Osteocyte (in vitro differentiated cells): ENCODE results near the gene ZNF785. TPM values are rescaled to one million over a fixed set of nuclear protein-coding genes. Genes with fewer than 3 reads are reported as not detected.

Experiments used
- DNase-seq: peaks from one replicate; pipeline ENCODE4 v3.0.0; 2021; ENCODE audit warnings: mixed read lengths; ENCODE audit not compliant: unreplicated experiment; ENCODE audit errors: extremely low spot score
- H3K27ac Mint-ChIP-seq: one replicate; pipeline ENCODE4 v1.8.0; 2021; ENCODE audit warnings: mild to moderate bottlenecking, mixed read lengths; ENCODE audit not compliant: unreplicated experiment
- H3K27me3 Mint-ChIP-seq: one replicate; pipeline ENCODE4 v1.8.0; 2021; ENCODE audit warnings: mixed read lengths; ENCODE audit not compliant: unreplicated experiment
- H3K36me3 Mint-ChIP-seq: one replicate; pipeline ENCODE4 v1.8.0; 2021; ENCODE audit warnings: mixed read lengths; ENCODE audit not compliant: unreplicated experiment
- H3K4me1 Mint-ChIP-seq: one replicate; pipeline ENCODE4 v1.8.0; 2021; ENCODE audit warnings: mixed read lengths; ENCODE audit not compliant: unreplicated experiment
- H3K4me3 Mint-ChIP-seq: one replicate; pipeline ENCODE4 v1.8.0; 2021; ENCODE audit warnings: mild to moderate bottlenecking, moderate library complexity, mixed read lengths; ENCODE audit not compliant: unreplicated experiment
- H3K9me3 Mint-ChIP-seq: one replicate; pipeline ENCODE4 v1.8.0; 2021; ENCODE audit warnings: mixed read lengths; ENCODE audit not compliant: unreplicated experiment
- CTCF ChIP-seq: fragments of 200-600 bp; sonication (generic); IDR thresholded peaks from 2 replicates; pipeline ENCODE4 v1.5.0; 2021; ENCODE audit warnings: antibody characterized with exemption, mild to moderate bottlenecking, moderate library complexity
- total RNA-seq: library from RNA; stranded (reverse); gene quantifications from 2 replicates; pipeline ENCODE4 v1.2.1, GENCODE V29; 2021

The ZNF785 gene
- total RNA-seq, 1 donor from 2014 or later = 19.8 TPM

GRCh38 chr16:30533748-30534367, 51.6 kb downstream of the ZNF785 start:
- peak overlapping the region; percentile 72 for H3K27ac Mint-ChIP-seq
- H3K4me1 Mint-ChIP-seq = peaks cover 16% of the 10 kb centered on the region
- no peak for TF ChIP-seq CTCF
- H3K27me3 Mint-ChIP-seq = no peaks in the 10 kb centered on the region
- no peak for DNase-seq
- H3K9me3 Mint-ChIP-seq = no peaks in the 10 kb centered on the region
- peaks cover 3% of the 10 kb centered on the region for H3K36me3 Mint-ChIP-seq
- peak overlapping the region; percentile 83 for H3K4me3 Mint-ChIP-seq

- Mint-ChIP-seq H3K9me3 (no peaks in the 10 kb centered on the region), H3K4me3 (peak overlapping the region; percentile 45), H3K4me1 (peaks cover 16% of the 10 kb centered on the region), H3K27me3 (no peaks in the 10 kb centered on the region), H3K27ac (peak overlapping the region; percentile 47), H3K36me3 (peaks cover 3% of the 10 kb centered on the region)
- DNase-seq = no peak
- no peak for TF ChIP-seq CTCF
Observed at GRCh38 chr16:30533146-30533522, 52.4 kb downstream of the ZNF785 start.

GRCh38 chr16:30532285-30533145, 53.0 kb downstream of the ZNF785 start:
- no peak for TF ChIP-seq CTCF
- Mint-ChIP-seq H3K27me3 (no peaks in the 10 kb centered on the region), H3K9me3 (no peaks in the 10 kb centered on the region), H3K4me3 (peak overlapping the region; percentile 45), H3K4me1 (peaks cover 22% of the 10 kb centered on the region), H3K36me3 (peaks cover 3% of the 10 kb centered on the region), H3K27ac (peak overlapping the region; percentile 47)
- DNase-seq = no peak

Other genes with a start within 250 kb of the ZNF785 start
- 65.1 and 67.4 TPM in 2 replicates for gene CD2BP2, start 230.4 kb downstream of the ZNF785 start, total RNA-seq
- 47.0 and 49.0 TPM in 2 replicates for gene TBC1D10B, start 215.2 kb downstream of the ZNF785 start, total RNA-seq
- not detected in 2 replicates for gene MYL11, start 210.9 kb downstream of the ZNF785 start, total RNA-seq
- 1.5 and 2.0 TPM in 2 replicates for gene SEPTIN1, start 203.1 kb downstream of the ZNF785 start, total RNA-seq
- 12.7 and 13.2 TPM in 2 replicates for gene ZNF48, start 190.3 kb downstream of the ZNF785 start, total RNA-seq
- gene ZNF771, start 178.1 kb downstream of the ZNF785 start, total RNA-seq = 12.6 and 12.7 TPM in 2 replicates
- gene DCTPP1, start 155.7 kb downstream of the ZNF785 start, total RNA-seq = 26.8 and 30.3 TPM in 2 replicates
- 41.2 and 42.5 TPM in 2 replicates for gene SEPHS2, start 139.8 kb downstream of the ZNF785 start, total RNA-seq
- not detected in 2 replicates for gene ITGAL, start 113.0 kb downstream of the ZNF785 start, total RNA-seq
- gene ZNF768, start 59.1 kb downstream of the ZNF785 start, total RNA-seq = 36.4 and 37.1 TPM in 2 replicates
- 4.3 and 4.8 TPM in 2 replicates for gene ZNF747, start 50.8 kb downstream of the ZNF785 start, total RNA-seq
- 10.1 and 12.1 TPM in 2 replicates for gene ZNF764, start 27.3 kb downstream of the ZNF785 start, total RNA-seq
- gene ZNF688, start 14.0 kb downstream of the ZNF785 start, total RNA-seq = 10.9 and 11.3 TPM in 2 replicates
- 8.8 and 9.1 TPM in 2 replicates for gene ZNF689, start 24.7 kb upstream of the ZNF785 start, total RNA-seq
- 44.7 and 52.0 TPM in 2 replicates for gene PRR14, start 65.3 kb upstream of the ZNF785 start, total RNA-seq
- gene FBRS, start 72.7 kb upstream of the ZNF785 start, total RNA-seq = 66.5 and 67.4 TPM in 2 replicates
- 69.2 and 73.5 TPM in 2 replicates for gene SRCAP, start 113.5 kb upstream of the ZNF785 start, total RNA-seq
- gene PHKG2, start 162.7 kb upstream of the ZNF785 start, total RNA-seq = 28.6 and 31.1 TPM in 2 replicates
- 5.0 and 9.7 TPM in 2 replicates for gene CFAP119, start 176.4 kb upstream of the ZNF785 start, total RNA-seq
- gene RNF40, start 176.6 kb upstream of the ZNF785 start, total RNA-seq = 116 and 118 TPM in 2 replicates
- 26.7 and 27.2 TPM in 2 replicates for gene ZNF629, start 201.5 kb upstream of the ZNF785 start, total RNA-seq